Lung (tissue), 12 donors: ENCODE results near the gene ADGRG1. TPM values are rescaled to one million over a fixed set of nuclear protein-coding genes. Genes with fewer than 3 reads are reported as not detected.

Experiments used
- ATAC-seq: fragments of 200-7000 bp; cut with Tn5 transposase; one replicate; pipeline ENCODE4 v1.9.1; 2020; ENCODE audit warnings: moderate number of reproducible peaks; ENCODE audit not compliant: insufficient read depth, low FRiP score
- DNase-seq, 3 donors: peaks; one replicate each; pipeline ENCODE4 v3.0.0-alpha.2; 2013 to 2017
- H3K27ac ChIP-seq, 2 donors: one replicate each; pipeline ENCODE4 v1.5.1; 2013; ENCODE audit warnings: mild to moderate bottlenecking in 2 of 2, moderate library complexity in 2 of 2, control low read depth in 1 of 2, inconsistent platforms in 1 of 2, low read depth in 1 of 2, low read length in 1 of 2
- H3K27me3 ChIP-seq, 3 donors: one replicate each; pipeline ENCODE4 v1.5.1; 2013; ENCODE audit warnings: low read length in 2 of 3; ENCODE audit not compliant: control insufficient read depth in 3 of 3, insufficient read depth in 3 of 3
- H3K36me3 ChIP-seq, 4 donors: one replicate each; pipeline ENCODE4 v1.5.1; 2013; ENCODE audit warnings: low read length in 4 of 4, mild to moderate bottlenecking in 1 of 4, moderate library complexity in 1 of 4; ENCODE audit not compliant: control insufficient read depth in 4 of 4, insufficient read depth in 4 of 4
- H3K4me1 ChIP-seq, 5 donors: one replicate each; pipeline ENCODE4 v1.5.1; 2013; ENCODE audit warnings: low read length in 5 of 5, mild to moderate bottlenecking in 2 of 5, moderate library complexity in 1 of 5; ENCODE audit not compliant: control insufficient read depth in 5 of 5, insufficient read depth in 5 of 5
- H3K4me3 ChIP-seq: one replicate; pipeline ENCODE4 v1.5.1; 2013; ENCODE audit warnings: mild to moderate bottlenecking, control low read depth, moderate library complexity
- H3K9ac ChIP-seq, 2 donors: one replicate each; pipeline ENCODE4 v1.5.1; 2013; ENCODE audit warnings: low read length in 2 of 2, control low read depth in 1 of 2; ENCODE audit not compliant: insufficient read depth in 1 of 2
- H3K9me3 ChIP-seq, 4 donors: one replicate each; pipeline ENCODE4 v1.5.1; 2013; ENCODE audit warnings: low read length in 3 of 4, mild to moderate bottlenecking in 1 of 4, moderate library complexity in 1 of 4; ENCODE audit not compliant: control insufficient read depth in 4 of 4, insufficient read depth in 3 of 4
- WGBS, 2 donors: extraction: QIAGEN DNeasy Blood & Tissue Kit; methylation state at CpG; one replicate each; pipeline ENCODE4 v1.1.7; 2013; 5-methylcytosine and 5-hydroxymethylcytosine counted together
- polyA plus RNA-seq, 2 donors: library from polyadenylated mRNA; stranded (reverse); fragments of 200-250 nt; gene quantifications; one replicate each; pipeline ENCODE4 v1.2.1, GENCODE V29; 2013
- total RNA-seq, 2 donors: library from RNA; depleted of rRNA in 1 of 2; stranded (reverse); fragments of >200 nt in 1 of 2; gene quantifications; one replicate each; pipeline ENCODE4 v1.2.1, GENCODE V29; 2014 to 2021
- TF ChIP-seq, protein P1 (sequence below): IDR thresholded peaks from 2 replicates; pipeline ENCODE4 v1.5.1; 2012; ENCODE audit warnings: mild to moderate bottlenecking; ENCODE audit errors: control extremely low read depth, extremely low read depth
- donor health status: control.
- donor health status: control.
- donor health status: Bipolar disorder and iron deficiency.
- donor health status: healthy.
- donor health status: DM: yes; HTN: yes; CAD: no.

ADGRG1 gene
- total and polyA plus RNA-seq, 4 donors, result 8.8 to 74.4 (median 28.0) TPM

DNA sequence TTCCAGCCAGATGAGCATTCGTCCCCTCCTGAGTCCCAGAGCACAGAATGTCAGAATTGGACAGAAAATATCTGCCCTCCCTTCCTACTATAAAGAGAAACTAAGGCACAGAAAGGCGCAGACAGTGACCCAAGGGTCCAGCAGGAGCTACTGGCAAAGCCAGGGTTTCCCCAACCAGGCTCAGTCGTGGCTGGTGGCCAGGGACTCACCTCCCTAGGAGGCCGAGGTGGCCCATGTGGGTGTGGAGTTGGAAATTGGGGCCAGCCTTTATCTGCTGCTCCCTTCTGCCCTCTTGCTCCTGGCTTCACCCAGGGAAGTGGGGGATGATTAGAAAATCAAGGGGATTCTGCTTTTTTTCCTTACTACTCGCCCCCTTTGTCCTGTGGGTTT, 67.2 kb downstream of the ADGRG1 start:
- H3K36me3 ChIP-seq, result no peaks in the 10 kb centered on the region
- DNase-seq (no peak), ATAC-seq (no peak)
- H3K9me3 ChIP-seq, result no peaks in the 10 kb centered on the region
- TF ChIP-seq, protein P1, sequence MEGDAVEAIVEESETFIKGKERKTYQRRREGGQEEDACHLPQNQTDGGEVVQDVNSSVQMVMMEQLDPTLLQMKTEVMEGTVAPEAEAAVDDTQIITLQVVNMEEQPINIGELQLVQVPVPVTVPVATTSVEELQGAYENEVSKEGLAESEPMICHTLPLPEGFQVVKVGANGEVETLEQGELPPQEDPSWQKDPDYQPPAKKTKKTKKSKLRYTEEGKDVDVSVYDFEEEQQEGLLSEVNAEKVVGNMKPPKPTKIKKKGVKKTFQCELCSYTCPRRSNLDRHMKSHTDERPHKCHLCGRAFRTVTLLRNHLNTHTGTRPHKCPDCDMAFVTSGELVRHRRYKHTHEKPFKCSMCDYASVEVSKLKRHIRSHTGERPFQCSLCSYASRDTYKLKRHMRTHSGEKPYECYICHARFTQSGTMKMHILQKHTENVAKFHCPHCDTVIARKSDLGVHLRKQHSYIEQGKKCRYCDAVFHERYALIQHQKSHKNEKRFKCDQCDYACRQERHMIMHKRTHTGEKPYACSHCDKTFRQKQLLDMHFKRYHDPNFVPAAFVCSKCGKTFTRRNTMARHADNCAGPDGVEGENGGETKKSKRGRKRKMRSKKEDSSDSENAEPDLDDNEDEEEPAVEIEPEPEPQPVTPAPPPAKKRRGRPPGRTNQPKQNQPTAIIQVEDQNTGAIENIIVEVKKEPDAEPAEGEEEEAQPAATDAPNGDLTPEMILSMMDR, result no peak
- H3K27me3 ChIP-seq, result peaks cover 0 to 3% (median 0%) of the 10 kb centered on the region in 3 donors
- H3K9ac ChIP-seq, result no peak overlapping the region
- peaks cover 0 to under 1% (median 0%) of the 10 kb centered on the region in 5 donors for H3K4me1 ChIP-seq
- H3K4me3 ChIP-seq, result no peak overlapping the region
- no peak overlapping the region for H3K27ac ChIP-seq
- 70 to 80% methylated on average over 5 of the region's 5 CpGs for WGBS, 2 donors

DNA sequence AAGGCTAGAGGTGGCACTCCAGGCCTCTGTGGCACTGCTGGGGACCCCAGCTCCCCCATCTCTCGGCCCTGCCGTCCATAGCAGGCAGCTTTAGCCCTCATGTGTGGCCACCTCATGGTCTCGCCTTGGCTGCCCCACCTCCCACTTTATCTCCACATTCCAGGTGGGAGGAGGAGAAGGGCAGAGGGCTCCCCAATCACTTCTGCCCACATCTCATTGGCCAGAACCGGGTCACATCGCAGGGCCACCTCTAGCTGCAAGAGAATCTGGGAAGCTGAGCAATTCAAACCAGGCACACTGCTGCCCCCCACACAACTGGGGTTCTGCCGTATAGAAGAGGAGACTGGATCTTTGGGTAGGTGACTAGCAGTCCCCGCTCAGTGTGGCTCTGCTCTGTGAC, 67.8 kb downstream of the ADGRG1 start:
- ATAC-seq, result no peak
- 90 to 95% methylated on average over 7 of the region's 7 CpGs for WGBS, 2 donors
- Histone ChIP-seq H3K27me3 (peaks cover 0 to 3% (median 0%) of the 10 kb centered on the region in 3 donors), H3K27ac (no peak overlapping the region), H3K9me3 (no peaks in the 10 kb centered on the region), H3K9ac (no peak overlapping the region), H3K4me3 (no peak overlapping the region), H3K4me1 (peaks cover 0 to 6% (median 3%) of the 10 kb centered on the region in 5 donors), H3K36me3 (no peaks in the 10 kb centered on the region)
- no peak for DNase-seq
- TF ChIP-seq, protein P1, result no peak

DNA sequence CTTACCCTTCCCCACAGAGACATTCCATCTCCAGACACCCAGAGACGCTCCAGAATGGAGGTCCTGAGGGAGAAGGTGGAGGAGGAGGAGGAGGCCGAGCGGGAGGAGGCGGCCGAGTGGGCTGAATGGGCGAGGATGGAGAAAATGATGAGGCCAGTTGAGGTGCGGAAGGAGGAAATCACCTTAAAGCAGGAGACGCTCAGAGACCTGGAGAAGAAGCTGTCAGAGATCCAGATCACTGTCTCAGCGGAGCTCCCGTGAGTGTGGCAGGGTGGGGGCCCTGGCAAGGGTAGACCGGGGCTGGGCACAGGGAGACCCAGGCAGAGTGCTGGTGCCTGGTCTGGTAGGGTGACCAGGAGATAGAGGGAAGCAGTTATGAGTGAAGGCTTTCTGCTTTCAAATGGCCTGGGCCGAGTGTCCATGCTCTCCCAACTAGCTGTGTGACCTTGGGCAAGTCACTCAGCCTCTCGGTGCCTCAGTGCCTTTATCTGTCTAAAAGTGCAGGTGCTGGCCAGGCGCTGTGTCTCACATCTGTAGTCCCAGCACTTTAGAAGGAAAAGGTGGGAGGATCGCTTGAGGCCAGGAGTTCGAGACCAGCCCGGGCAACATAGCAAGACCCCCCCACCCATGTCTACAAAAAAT, 69.6 kb downstream of the ADGRG1 start:
- no peak overlapping the region for H3K9ac ChIP-seq
- TF ChIP-seq, protein P1, result no peak
- no peak overlapping the region for H3K4me3 ChIP-seq
- no peaks in the 10 kb centered on the region for H3K9me3 ChIP-seq
- no peak for DNase-seq
- WGBS, 2 donors, result 96 to 97% methylated on average over 17 of the region's 17 CpGs
- H3K36me3 ChIP-seq, result no peaks in the 10 kb centered on the region
- no peak for ATAC-seq
- no peaks in the 10 kb centered on the region for H3K27me3 ChIP-seq
- peaks cover 0 to 14% (median 4%) of the 10 kb centered on the region in 5 donors for H3K4me1 ChIP-seq
- no peak overlapping the region for H3K27ac ChIP-seq
